ENCODE data around the gene PI4K2A.
A peak's percentile ranks its signal among the peaks of the same experiment; 100 is the strongest.
"Not testable (repeated sequence)": the region's sequence is repeated elsewhere in the genome, so short reads cannot be mapped to it uniquely, and the experiment has no call there.

The PI4K2A gene

DNA sequence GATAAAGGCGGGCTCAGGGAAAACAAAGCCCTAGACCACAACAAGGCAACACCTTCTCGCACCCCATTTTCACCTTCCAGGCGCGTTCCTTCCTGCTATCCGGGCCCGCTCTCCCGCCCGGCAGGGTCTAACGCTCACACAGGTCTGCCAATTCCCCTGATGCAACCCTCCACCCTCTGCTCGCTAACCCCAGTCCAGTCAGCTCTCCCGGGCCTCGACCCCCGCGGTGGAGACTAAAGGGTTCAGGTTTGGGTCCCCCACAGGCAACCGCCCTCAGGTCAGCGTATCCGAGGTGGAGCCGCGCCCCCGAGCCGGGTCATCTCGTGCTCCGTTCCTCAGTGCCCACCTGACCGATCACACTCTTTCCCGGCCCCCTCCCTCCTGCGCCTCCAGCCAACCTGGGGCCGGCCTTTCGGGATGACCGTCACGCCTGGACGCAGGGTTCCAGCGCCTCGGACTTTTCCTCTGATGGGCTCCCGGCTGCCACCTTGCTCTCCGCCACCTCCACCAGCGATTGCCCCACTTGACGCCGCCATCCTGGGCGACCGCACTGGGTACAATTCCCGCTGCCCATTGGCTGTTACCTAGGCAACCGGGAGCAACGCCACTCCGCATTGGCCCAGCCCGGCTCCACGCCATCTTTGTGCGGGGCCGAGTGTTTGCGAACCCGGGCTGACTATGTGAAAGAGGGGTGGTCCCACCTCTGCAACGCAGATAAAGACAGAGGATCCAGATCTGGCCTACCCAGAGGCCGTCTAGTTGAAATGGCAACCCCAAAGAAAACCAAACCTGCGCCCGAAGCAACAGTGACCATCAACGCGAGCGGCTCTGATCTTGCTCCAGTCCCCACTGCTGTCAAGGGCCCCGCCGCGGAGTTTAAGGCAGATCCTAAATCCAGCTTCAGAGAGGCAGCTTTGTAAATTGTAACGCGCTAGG is 7.3 kb upstream of the PI4K2A start, which contains the start of gene MORN4:
Gene MORN4, minus strand, starts transcription at position 552 of the 936 bp plus-strand sequence. CDS start 13,847 bp downstream, outside the sequence.
- DNase-seq, result peak; percentile 81

DNA sequence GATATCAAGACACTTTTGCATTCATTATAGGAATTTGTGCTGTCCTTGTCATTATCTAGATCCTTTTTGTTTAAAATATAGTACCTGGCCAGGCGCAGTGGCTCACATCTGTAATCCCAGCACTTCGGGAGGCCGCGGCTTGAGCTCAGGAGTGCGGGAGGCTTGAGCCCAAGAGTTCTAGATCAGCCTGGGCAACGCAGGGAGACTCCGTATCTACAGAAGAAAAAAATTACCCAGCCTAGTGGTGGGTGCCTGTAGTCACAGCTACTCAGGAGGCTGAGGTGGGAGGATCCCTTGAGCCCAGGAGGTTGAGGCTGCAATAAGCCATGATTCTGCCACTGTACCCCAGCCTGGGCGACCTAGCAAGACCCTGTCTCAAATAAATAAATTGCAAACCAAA is 6.5 kb upstream of the PI4K2A start:
- DNase-seq, result peak; percentile 15

DNA sequence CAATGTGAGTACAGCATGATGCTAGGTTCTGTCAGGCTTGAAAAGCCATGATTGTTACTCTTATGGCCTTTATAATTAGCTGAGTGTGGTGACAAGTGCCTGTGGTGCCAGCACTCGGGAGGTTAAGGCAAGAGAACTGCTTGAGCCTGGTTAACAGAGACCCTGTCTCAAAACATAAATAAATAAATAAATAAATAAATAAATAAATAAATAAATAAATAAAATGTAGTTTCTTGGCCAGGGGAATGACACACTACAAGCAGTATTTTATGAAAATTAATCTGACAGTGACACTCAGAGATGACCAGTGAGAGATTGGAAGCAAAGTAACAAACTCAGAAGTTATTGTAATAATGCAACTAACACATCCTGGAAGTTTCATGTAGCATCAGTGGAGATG is 4.9 kb upstream of the PI4K2A start:
- DNase-seq, result no peak

- not testable (repeated sequence) for DNase-seq
Observed at GRCh38 chr10:97639090-97639489, 1.4 kb upstream of the PI4K2A start.

DNA sequence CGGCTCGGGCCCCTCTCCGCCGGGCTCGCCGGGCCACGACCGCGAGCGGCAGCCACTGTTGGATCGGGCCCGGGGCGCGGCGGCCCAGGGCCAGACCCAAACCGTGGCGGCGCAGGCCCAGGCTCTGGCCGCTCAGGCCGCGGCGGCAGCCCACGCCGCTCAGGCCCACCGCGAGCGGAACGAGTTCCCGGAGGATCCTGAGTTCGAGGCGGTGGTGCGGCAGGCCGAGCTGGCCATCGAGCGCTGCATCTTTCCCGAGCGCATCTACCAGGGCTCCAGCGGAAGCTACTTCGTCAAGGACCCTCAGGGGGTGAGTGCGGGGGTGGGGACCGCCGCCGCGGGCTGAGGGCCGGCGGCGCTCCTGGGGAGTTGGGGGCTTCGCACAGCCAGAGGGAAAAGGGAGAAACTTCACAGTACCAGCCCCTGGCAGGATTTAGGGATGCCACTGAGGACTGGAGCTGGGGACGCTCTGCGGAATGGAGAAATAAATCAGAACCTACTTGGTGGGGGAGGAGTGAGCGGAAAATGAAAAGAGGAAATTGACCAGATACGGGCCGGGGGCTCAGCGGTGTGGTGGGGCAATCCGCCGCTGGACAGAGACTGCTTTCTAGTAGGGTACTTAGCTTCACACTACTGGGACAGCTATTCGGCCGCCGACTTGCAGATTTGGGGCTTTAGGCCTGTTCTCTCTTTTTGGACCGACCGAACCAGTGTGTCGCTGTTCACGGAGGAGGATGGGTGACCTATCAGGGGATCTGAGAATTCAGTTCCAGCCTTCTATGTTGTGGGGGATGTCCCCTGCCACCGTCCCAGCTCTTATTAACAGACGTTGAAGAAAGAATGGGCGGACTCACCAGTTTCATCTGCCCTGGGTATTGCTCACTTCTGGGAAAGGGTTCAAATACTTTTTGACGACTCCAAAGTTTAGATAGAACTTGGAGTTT is 669 bp downstream of the PI4K2A start:
- DNase-seq, result no peak

DNA sequence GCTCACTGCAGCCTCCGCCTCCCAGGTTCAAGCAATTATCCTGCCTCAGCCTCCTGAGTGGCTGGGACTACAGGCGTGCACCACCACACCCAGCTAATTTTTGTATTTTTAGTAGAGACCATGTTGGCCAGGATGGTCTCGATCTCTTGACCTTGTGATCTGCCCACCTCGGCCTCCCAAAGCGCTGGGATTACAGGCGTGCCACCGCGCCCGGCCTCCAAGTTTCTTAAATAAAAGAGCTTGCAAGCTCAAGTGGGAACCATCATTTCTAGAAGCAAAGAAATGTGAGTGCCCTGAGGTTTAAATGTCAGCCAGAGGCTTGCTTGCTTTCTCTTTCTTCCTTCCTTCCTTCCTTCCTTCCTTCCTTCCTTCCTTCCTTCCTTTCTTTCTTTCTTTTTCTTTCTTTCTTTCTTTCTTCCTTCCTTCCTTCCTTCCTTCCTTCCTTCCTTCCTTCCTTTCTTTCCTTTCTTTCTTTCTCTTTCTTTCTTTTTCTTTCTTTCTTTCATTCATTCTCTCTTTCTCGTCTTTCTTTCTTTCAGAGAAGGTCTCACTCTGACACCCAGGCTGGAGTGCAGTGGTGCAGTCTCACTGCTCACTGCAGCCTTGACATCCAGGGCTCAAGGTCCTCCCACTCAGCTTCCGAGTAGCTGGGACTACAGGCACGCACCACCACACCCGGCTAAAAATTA is 2.1 kb downstream of the PI4K2A start:
- DNase-seq, result not testable (repeated sequence)

DNA sequence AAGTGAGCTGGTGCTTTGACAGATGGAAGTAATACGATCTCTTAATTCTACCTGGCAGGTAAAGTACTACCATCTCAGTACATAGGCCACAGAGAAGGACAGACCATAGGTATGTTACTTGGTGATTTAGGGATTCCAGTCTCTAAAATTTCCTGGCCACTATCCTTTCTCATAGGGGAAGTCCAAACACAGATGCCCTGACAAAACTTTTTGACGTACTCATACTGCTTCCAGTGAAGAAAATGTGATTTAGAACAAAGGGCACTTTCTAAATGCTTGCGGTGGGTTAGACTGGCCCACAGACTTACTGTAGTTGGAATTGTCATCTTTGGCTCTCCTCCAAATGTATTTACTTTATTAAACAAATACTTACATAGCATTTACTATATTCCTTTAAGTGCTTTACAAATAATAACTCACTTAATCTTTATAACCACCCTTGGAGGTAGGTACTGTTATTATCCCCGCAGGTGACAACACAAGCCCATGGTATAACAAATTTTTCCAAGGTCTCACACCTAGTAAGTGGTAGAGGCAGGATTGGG is 3.0 kb downstream of the PI4K2A start:
- no peak for DNase-seq

DNA sequence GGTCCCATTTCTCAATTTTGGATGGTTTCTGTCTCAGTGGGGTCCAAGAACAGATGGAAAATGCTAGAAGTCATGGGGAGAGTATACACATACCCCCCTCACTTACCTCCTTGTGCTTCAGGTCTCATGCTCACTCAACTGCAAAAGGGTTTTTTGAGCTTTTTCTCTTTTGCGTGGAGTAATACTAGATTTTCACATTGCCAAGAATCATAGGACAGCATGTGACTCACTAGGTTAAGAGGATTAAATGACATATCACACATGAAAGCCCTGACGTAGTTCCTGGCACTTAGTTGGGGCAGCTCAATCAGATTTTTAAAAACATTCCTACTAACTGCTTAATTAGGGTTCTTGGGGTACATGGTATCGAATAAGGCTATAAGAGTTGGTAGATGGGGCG is 4.5 kb downstream of the PI4K2A start:
- no peak for DNase-seq

- DNase-seq, result no peak
Observed at GRCh38 chr10:97647556-97647955, 7.1 kb downstream of the PI4K2A start.

DNA sequence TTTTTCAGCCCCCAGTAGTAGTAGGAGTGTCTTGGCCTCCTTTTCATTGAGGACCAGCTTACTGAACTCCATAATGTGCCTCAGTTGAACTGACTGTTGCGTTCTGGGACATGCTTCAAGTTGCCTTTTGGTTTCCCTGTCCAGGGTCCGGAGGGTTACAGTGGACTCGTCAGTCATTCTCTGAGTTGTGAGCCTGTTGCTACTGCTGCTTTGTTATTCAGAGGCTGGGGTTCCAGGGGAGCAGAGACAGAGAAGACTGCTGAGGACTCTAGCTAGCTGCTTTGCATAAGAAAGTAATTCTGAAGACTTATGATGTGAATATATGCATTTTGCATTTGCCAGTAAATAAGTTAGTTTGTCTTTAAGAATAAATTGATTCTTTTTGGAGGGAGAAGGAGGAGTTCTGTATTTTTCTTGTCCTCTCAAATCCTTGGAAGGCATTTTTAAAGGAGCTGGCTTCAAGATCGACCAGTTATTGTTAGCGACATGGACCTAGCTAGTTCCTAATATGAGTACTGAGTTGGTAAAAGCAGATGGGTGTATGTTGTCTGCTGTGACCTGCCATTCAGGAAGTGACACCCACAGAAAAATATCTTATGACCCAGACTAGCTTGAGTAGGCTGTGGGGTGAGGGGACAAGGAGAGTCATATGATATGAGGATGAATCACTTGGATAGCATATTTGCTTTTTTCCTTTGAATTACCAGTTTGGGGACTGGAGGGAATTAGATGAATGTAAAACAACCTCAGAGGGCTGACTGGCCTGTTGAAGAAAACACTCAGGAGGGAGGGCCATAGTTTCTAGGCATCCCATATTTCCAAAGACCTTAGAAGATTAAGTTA is 8.3 kb downstream of the PI4K2A start:
- DNase-seq, result no peak

GRCh38 chr10:97649405-97649750 is 8.9 kb downstream of the PI4K2A start:
- not testable (repeated sequence) for DNase-seq

- DNase-seq, result no peak
Observed at GRCh38 chr10:97650726-97651125, 10.3 kb downstream of the PI4K2A start.

GRCh38 chr10:97651773-97652172 is 11.3 kb downstream of the PI4K2A start:
- no peak for DNase-seq

GRCh38 chr10:97656777-97657176 is 16.3 kb downstream of the PI4K2A start:
- DNase-seq, result no peak

- DNase-seq, result no peak
Observed at GRCh38 chr10:97659589-97659988, 19.1 kb downstream of the PI4K2A start.

- DNase-seq, result no peak
Observed at GRCh38 chr10:97664282-97664850, 23.9 kb downstream of the PI4K2A start.

- DNase-seq, result no peak
Observed at GRCh38 chr10:97666992-97667391, 26.5 kb downstream of the PI4K2A start.

DNA sequence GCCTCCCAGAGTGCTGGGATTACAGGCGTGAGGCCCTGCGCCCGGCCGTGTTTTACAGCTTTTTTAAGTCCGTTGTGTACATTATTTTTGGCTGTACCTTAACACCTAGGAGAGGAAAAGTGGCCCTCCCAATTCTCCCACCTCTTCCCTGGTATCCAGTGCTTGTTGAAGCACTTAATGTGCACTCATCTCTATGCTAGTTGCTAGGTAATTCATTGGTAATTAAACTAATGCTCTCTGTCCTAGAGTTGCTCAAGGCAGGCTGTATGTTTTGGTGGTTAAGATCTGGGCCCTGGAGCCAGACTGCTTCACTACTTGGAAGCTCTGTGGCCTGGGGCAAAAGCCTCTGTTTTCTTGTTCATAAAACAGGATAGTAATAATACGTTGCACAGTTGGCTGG is 27.0 kb downstream of the PI4K2A start:
- no peak for DNase-seq

DNA sequence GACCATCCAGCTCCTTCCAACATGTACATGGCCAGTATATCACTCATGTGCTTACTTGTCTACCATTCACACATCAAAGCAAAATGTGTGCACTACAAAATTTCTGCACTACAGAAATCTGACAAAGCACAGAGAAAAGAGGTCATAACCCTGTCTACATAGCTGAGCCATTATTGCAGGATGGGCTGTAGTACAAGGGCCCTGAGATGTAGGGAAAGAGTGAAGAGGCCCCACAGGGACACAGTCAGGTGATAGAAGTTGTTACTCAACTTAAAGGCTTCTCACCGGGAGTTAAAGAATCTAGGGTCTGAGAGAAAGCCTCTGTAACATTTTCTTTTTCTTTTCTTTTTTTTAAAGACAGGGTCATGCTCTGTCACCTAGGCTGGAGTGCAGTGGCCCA is 29.1 kb downstream of the PI4K2A start:
- no peak for DNase-seq

DNA sequence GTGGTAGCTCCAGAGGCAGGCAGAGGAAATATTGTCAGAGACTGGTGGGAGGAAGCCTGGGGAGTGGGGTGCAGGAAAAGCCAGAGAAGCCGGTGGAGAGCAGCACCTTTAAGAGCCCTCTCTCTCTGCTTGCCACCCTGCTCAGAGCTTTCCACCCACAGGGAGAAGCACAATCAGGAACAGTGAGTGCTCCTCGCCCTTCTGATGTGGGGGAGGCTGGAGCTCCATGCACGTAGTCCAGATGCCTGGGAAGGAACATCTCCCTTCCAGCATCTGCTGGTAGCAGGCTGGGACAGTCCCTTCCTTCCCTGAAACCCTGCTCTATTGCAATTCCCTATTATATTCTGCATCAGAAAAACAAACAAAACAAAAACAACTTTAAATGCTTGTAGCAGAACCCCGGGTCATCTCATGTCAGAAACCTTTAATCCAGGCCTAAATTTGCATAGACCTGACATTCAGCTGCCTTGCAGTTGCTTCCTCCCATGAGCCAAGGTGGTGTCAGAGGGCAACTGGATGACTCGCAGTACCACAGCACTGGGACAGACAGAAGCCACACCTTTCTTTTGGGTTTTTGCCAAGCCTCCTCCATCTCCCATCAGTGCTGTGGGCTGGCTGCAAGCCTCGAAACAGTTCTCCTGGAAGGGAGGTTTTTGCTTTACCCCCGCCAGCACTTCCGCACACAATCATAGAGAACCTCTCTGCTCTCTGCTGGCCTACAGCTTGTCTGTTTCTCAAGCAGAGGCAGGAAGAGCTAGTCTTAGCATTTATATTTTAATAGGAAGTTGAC is 33.5 kb downstream of the PI4K2A start:
- no peak for DNase-seq

- DNase-seq, result no peak
Observed at GRCh38 chr10:97675222-97675621, 34.8 kb downstream of the PI4K2A start.
